WTC11 (cell line): ENCODE results near the gene POLD1. TPM values are rescaled to one million over a fixed set of nuclear protein-coding genes. Genes with fewer than 3 reads are reported as not detected.
A peak's percentile ranks its signal among the peaks of the same experiment; 100 is the strongest.

Source experiments
- ATF2 ChIP-seq: sonication (generic); formaldehyde crosslinking; IDR thresholded peaks from 2 replicates; pipeline ENCODE4 v1.8.1; 2022; ENCODE audit warnings: low read depth, missing genetic modification reagents, borderline replicate concordance
- ATF3 ChIP-seq: sonication (generic); formaldehyde crosslinking; conservative IDR thresholded peaks from 2 replicates; pipeline ENCODE4 v1.8.1; 2022; ENCODE audit warnings: mild to moderate bottlenecking, missing genetic modification reagents
- ATF6 ChIP-seq: sonication (generic); formaldehyde crosslinking; IDR thresholded peaks from 2 replicates; pipeline ENCODE4 v1.8.1; 2023; ENCODE audit warnings: mild to moderate bottlenecking, missing genetic modification reagents
- CREB1 ChIP-seq: sonication (generic); formaldehyde crosslinking; IDR thresholded peaks from 2 replicates; pipeline ENCODE4 v1.8.0; 2023; ENCODE audit warnings: mild to moderate bottlenecking, missing genetic modification reagents
- E2F4 ChIP-seq: sonication (generic); formaldehyde crosslinking; IDR thresholded peaks from 2 replicates; pipeline ENCODE4 v1.8.1; 2022; ENCODE audit warnings: low read depth, mild to moderate bottlenecking, moderate library complexity, missing genetic modification reagents, borderline replicate concordance
- ELF4 ChIP-seq: sonication (generic); formaldehyde crosslinking; IDR thresholded peaks from 2 replicates; pipeline ENCODE4 v1.8.1; 2022; ENCODE audit warnings: low read depth, mild to moderate bottlenecking, moderate library complexity, missing genetic modification reagents
- EMX1 ChIP-seq: fragments of 250-450 bp; sonication (Bioruptor Pico); IDR thresholded peaks from 2 replicates; pipeline ENCODE4 v1.8.0; 2021; ENCODE audit warnings: mild to moderate bottlenecking
- FOXK1 ChIP-seq: sonication (generic); formaldehyde crosslinking; IDR thresholded peaks from 2 replicates; pipeline ENCODE4 v1.8.0; 2022; ENCODE audit warnings: mild to moderate bottlenecking, moderate library complexity, missing genetic modification reagents
- FOXP1 ChIP-seq: sonication (generic); formaldehyde crosslinking; IDR thresholded peaks from 2 replicates; pipeline ENCODE4 v1.8.0; 2022; ENCODE audit warnings: missing genetic modification reagents, mild to moderate bottlenecking, moderate library complexity, borderline replicate concordance
- GABPB1 ChIP-seq: sonication (generic); formaldehyde crosslinking; IDR thresholded peaks from 2 replicates; pipeline ENCODE4 v1.8.1; 2023; ENCODE audit warnings: mild to moderate bottlenecking, missing genetic modification reagents
- HMGA2 ChIP-seq: fragments of 250-450 bp; sonication (Bioruptor Pico); IDR thresholded peaks from 2 replicates; pipeline ENCODE4 v1.4.0; 2021; ENCODE audit warnings: mild to moderate bottlenecking, moderate library complexity
- IRF1 ChIP-seq: sonication (generic); formaldehyde crosslinking; IDR thresholded peaks from 2 replicates; pipeline ENCODE4 v1.8.0; 2023; ENCODE audit warnings: missing genetic modification reagents
- JAZF1 ChIP-seq: fragments of 250-450 bp; sonication (Bioruptor Pico); IDR thresholded peaks from 2 replicates; pipeline ENCODE4 v1.9.0; 2021; ENCODE audit warnings: moderate library complexity, mild to moderate bottlenecking, inconsistent platforms
- KAT7 ChIP-seq: sonication (generic); formaldehyde crosslinking; IDR thresholded peaks from 2 replicates; pipeline ENCODE4 v1.8.1; 2023; ENCODE audit warnings: missing genetic modification reagents, mild to moderate bottlenecking, borderline replicate concordance
- NFATC4 ChIP-seq: fragments of 250-450 bp; sonication (Bioruptor Pico); IDR thresholded peaks from 2 replicates; pipeline ENCODE4 v1.9.0; 2021; ENCODE audit warnings: mild to moderate bottlenecking
- NFYB ChIP-seq: sonication (generic); formaldehyde crosslinking; conservative IDR thresholded peaks from 2 replicates; pipeline ENCODE4 v1.8.0; 2022; ENCODE audit warnings: low read depth, missing genetic modification reagents
- OVOL2 ChIP-seq: fragments of 250-450 bp; sonication (Bioruptor Pico); IDR thresholded peaks from 2 replicates; pipeline ENCODE4 v1.9.0; 2021; ENCODE audit warnings: mild to moderate bottlenecking, borderline replicate concordance
- PREB ChIP-seq: sonication (generic); formaldehyde crosslinking; IDR thresholded peaks from 2 replicates; pipeline ENCODE4 v1.8.1; 2022; ENCODE audit warnings: mild to moderate bottlenecking, missing genetic modification reagents, moderate library complexity, borderline replicate concordance
- PRRX2 ChIP-seq: fragments of 250-450 bp; sonication (Bioruptor Pico); IDR thresholded peaks from 2 replicates; pipeline ENCODE4 v1.8.0; 2021; ENCODE audit warnings: mild to moderate bottlenecking
- SMAD3 ChIP-seq: sonication (generic); formaldehyde crosslinking; IDR thresholded peaks from 2 replicates; pipeline ENCODE4 v1.8.0; 2022; ENCODE audit warnings: missing genetic modification reagents, mild to moderate bottlenecking, borderline replicate concordance
- SMAD4 ChIP-seq: sonication (generic); formaldehyde crosslinking; IDR thresholded peaks from 2 replicates; pipeline ENCODE4 v1.8.0; 2022; ENCODE audit warnings: mild to moderate bottlenecking, missing genetic modification reagents
- SOX15 ChIP-seq: fragments of 250-450 bp; sonication (Bioruptor Pico); IDR thresholded peaks from 2 replicates; pipeline ENCODE4 v1.9.0; 2021; ENCODE audit warnings: mild to moderate bottlenecking
- SP1 ChIP-seq: sonication (generic); formaldehyde crosslinking; conservative IDR thresholded peaks from 2 replicates; pipeline ENCODE4 v1.8.1; 2022; ENCODE audit warnings: missing genetic modification reagents
- TEAD4 ChIP-seq: sonication (generic); formaldehyde crosslinking; IDR thresholded peaks from 2 replicates; pipeline ENCODE4 v1.8.0; 2022; ENCODE audit warnings: mild to moderate bottlenecking, missing genetic modification reagents
- USF1 ChIP-seq: sonication (generic); formaldehyde crosslinking; IDR thresholded peaks from 2 replicates; pipeline ENCODE4 v1.8.0; 2022; ENCODE audit warnings: mild to moderate bottlenecking, missing genetic modification reagents
- ZBTB21 ChIP-seq: sonication (generic); formaldehyde crosslinking; IDR thresholded peaks from 2 replicates; pipeline ENCODE4 v1.8.1; 2023; ENCODE audit warnings: mild to moderate bottlenecking, missing genetic modification reagents, borderline replicate concordance
- ZNF121 ChIP-seq: sonication (generic); formaldehyde crosslinking; IDR thresholded peaks from 2 replicates; pipeline ENCODE4 v1.8.0; 2023; ENCODE audit warnings: missing genetic modification reagents
- ZNF138 ChIP-seq: sonication (generic); formaldehyde crosslinking; conservative IDR thresholded peaks from 2 replicates; pipeline ENCODE4 v1.8.1; 2022; ENCODE audit warnings: mild to moderate bottlenecking, moderate library complexity, missing genetic modification reagents
- ZNF317 ChIP-seq: sonication (generic); formaldehyde crosslinking; IDR thresholded peaks from 2 replicates; pipeline ENCODE4 v1.8.1; 2023; ENCODE audit warnings: low read depth, mild to moderate bottlenecking, moderate library complexity, missing genetic modification reagents, borderline replicate concordance
- ZNF425 ChIP-seq: fragments of 250-450 bp; sonication (Bioruptor Pico); conservative IDR thresholded peaks from 2 replicates; pipeline ENCODE4 v1.9.0; 2021; ENCODE audit warnings: mild to moderate bottlenecking
- total RNA-seq: library from RNA; stranded (reverse); gene quantifications from 3 replicates; pipeline ENCODE4 v1.2.3, GENCODE V29; 2021

POLD1 gene
- total RNA-seq, 1 experiment from 2014 or later: 163 TPM

GRCh38 chr19:50383852-50384684 lies at the start of gene POLD1 (continued):
- no peak for TF ChIP-seq ZBTB21
- no peak for TF ChIP-seq SMAD3
- 0 out of 2 replicates have a peak, but pooled peaks have one; percentile 69 for TF ChIP-seq IRF1
- TF ChIP-seq ELF4: no peak
- no peak for TF ChIP-seq PREB (CRISPR knock-in tag)
- TF ChIP-seq GABPB1: peak; percentile 36; the same call in 1 of the 2 replicates
- TF ChIP-seq ZNF138: no peak
- peak; percentile 89 for TF ChIP-seq FOXP1 (CRISPR knock-in tag)
- TF ChIP-seq FOXK1 (CRISPR knock-in tag): peak; percentile 57
- peak; percentile 91 for TF ChIP-seq SP1 (CRISPR knock-in tag)
- TF ChIP-seq ZNF317 (CRISPR knock-in tag): no peak
- no peak for TF ChIP-seq SMAD4 (CRISPR knock-in tag)
- TF ChIP-seq HMGA2: no peak
- TF ChIP-seq PRRX2 (CRISPR knock-in tag): 0 out of 2 replicates have a peak, but pooled peaks have one; percentile 19
- no peak for TF ChIP-seq ATF6
- no peak for TF ChIP-seq KAT7
- no peak for TF ChIP-seq CREB1
- no peak for TF ChIP-seq NFYB (CRISPR knock-in tag)
- no peak; the same call in 1 of the 2 replicates for TF ChIP-seq EMX1 (CRISPR knock-in tag)
- TF ChIP-seq ATF3 (CRISPR knock-in tag): no peak
- no peak; the same call in 1 of the 2 replicates for TF ChIP-seq ZNF425 (CRISPR knock-in tag)
- TF ChIP-seq OVOL2 (CRISPR knock-in tag): no peak
- TF ChIP-seq E2F4 (CRISPR knock-in tag): peak; percentile 86; the same call in 1 of the 2 replicates
- TF ChIP-seq USF1 (CRISPR knock-in tag): peak; percentile 60; the same call in 1 of the 2 replicates
- TF ChIP-seq NFATC4 (CRISPR knock-in tag): peak; percentile 83; the same call in 1 of the 2 replicates
- no peak for TF ChIP-seq ATF2 (CRISPR knock-in tag)
- no peak for TF ChIP-seq TEAD4 (CRISPR knock-in tag)
- no peak for TF ChIP-seq ZNF121 (CRISPR knock-in tag)
- no peak for TF ChIP-seq JAZF1
- no peak for TF ChIP-seq SOX15
